ENCODE measurements around the gene RAI14. TPM values are rescaled to one million over a fixed set of nuclear protein-coding genes. Genes with fewer than 3 reads are reported as not detected.
A peak's percentile ranks its signal among the peaks of the same experiment; 100 is the strongest.
"Not testable (repeated sequence)": the region's sequence is repeated elsewhere in the genome, so short reads cannot be mapped to it uniquely, and the experiment has no call there.

Gene RAI14
- total and polyA plus RNA-seq, 2 experiments from 2014 or later = 42.2 to 49.6 TPM

- H3K27me3 ChIP-seq = no peaks in the 10 kb centered on the region
- 56% methylated on average over 9 of the region's 9 CpGs for WGBS (ENCODE audit: low lambda C conversion rate, missing lambda C conversion rate)
- no peaks in the 10 kb centered on the region for H3K9me2 ChIP-seq (replicated peaks; ENCODE audit: insufficient read depth)
- no peak overlapping the region for H2AFZ ChIP-seq
- DNase-seq (ENCODE audit: low spot score) = peak; percentile 56
- H3K27ac ChIP-seq = peak overlapping the region; percentile 47
- H3K4me1 ChIP-seq (ENCODE audit: insufficient read depth) = peaks cover 25% of the 10 kb centered on the region
- TF ChIP-seq EZH2phosphoT487 (IDR thresholded peaks at IDR 0.05; ENCODE audit: low read depth, severe bottlenecking, unreplicated experiment) (no peak), CTCF (IDR thresholded peaks at IDR 0.05; ENCODE audit: poor library complexity) (no peak), EZH2 (IDR thresholded peaks at IDR 0.05; ENCODE audit: borderline replicate concordance) (no peak)
- peaks cover 16% of the 10 kb centered on the region for H3K79me2 ChIP-seq
- no peaks in the 10 kb centered on the region for H4K20me1 ChIP-seq (ENCODE audit: insufficient read depth, poor library complexity, severe bottlenecking)
- no peaks in the 10 kb centered on the region for H3K36me3 ChIP-seq (replicated peaks; ENCODE audit: insufficient read depth, low read depth)
- H3K4me2 ChIP-seq = peak overlapping the region; percentile 53
- H3K9me3 ChIP-seq (ENCODE audit: low read depth) = no peaks in the 10 kb centered on the region
- H3K4me3 ChIP-seq = no peak overlapping the region
Observed at GRCh38 chr5:34699155-34700077, 43.3 kb downstream of the RAI14 start.

- H2AFZ ChIP-seq = no peak overlapping the region
- 90% methylated on average over 2 of the region's 2 CpGs for WGBS (ENCODE audit: low lambda C conversion rate, missing lambda C conversion rate)
- H3K9me3 ChIP-seq (ENCODE audit: low read depth) = no peaks in the 10 kb centered on the region
- no peak overlapping the region for H3K4me3 ChIP-seq
- no peak for DNase-seq (ENCODE audit: low spot score)
- peak overlapping the region; percentile 53 for H3K4me2 ChIP-seq
- peak overlapping the region; percentile 47 for H3K27ac ChIP-seq
- no peaks in the 10 kb centered on the region for H3K36me3 ChIP-seq (replicated peaks; ENCODE audit: insufficient read depth, low read depth)
- H3K9me2 ChIP-seq (replicated peaks; ENCODE audit: insufficient read depth) = no peaks in the 10 kb centered on the region
- H3K4me1 ChIP-seq (ENCODE audit: insufficient read depth) = peaks cover 31% of the 10 kb centered on the region
- TF ChIP-seq EZH2 (IDR thresholded peaks at IDR 0.05; ENCODE audit: borderline replicate concordance) = no peak
- no peak for TF ChIP-seq CTCF (IDR thresholded peaks at IDR 0.05; ENCODE audit: poor library complexity)
- no peak for TF ChIP-seq EZH2phosphoT487 (IDR thresholded peaks at IDR 0.05; ENCODE audit: low read depth, severe bottlenecking, unreplicated experiment)
- no peaks in the 10 kb centered on the region for H3K27me3 ChIP-seq
- H4K20me1 ChIP-seq (ENCODE audit: insufficient read depth, poor library complexity, severe bottlenecking) = no peaks in the 10 kb centered on the region
- peaks cover 18% of the 10 kb centered on the region for H3K79me2 ChIP-seq
Observed at GRCh38 chr5:34700078-34700452, 43.9 kb downstream of the RAI14 start.

DNA sequence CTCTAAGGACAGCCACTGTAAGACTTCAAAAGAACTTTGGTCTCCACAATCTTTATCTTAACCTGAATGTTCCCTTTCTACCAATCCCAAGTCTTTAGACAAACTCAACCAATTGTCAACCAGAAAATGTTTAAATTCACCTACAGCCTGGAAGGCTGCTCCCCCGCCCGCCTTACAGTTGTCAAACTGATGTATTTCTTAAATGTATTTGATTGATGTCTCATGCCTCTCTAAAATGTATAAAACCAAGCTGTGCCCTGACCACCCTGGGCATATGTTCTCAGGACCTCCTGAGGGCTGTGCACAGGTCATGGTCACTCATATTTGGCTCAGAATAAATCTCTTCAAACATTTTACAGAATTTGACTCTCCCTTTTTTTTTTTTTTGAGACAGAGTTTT is 45.3 kb downstream of the RAI14 start:
- H3K9me3 ChIP-seq (ENCODE audit: low read depth); H4K20me1 ChIP-seq (ENCODE audit: insufficient read depth, poor library complexity, severe bottlenecking); DNase-seq (ENCODE audit: low spot score); H3K9me2 ChIP-seq (replicated peaks; ENCODE audit: insufficient read depth); H3K4me3 ChIP-seq; H3K27me3 ChIP-seq; H3K4me2 ChIP-seq; H2AFZ ChIP-seq; H3K36me3 ChIP-seq (replicated peaks; ENCODE audit: insufficient read depth, low read depth); H3K27ac ChIP-seq: not testable (repeated sequence)
- H3K79me2 ChIP-seq = peaks cover 21% of the 10 kb centered on the region
- WGBS (ENCODE audit: low lambda C conversion rate, missing lambda C conversion rate) = 97% methylated on average over 2 of the region's 2 CpGs
- peaks cover 31% of the 10 kb centered on the region for H3K4me1 ChIP-seq (ENCODE audit: insufficient read depth)
